NCI-H524 treated with DMSO at 0.1 percent for 48 hours (cell line): ENCODE measurements around the gene HTR1B.

Experiments used
- DNase-seq: peaks from one replicate; lab custom pipeline; 2025; lab: John Stamatoyannopoulos, UW

HTR1B gene

GRCh38 chr6:77456531-77457248, 6.6 kb downstream of the HTR1B start:
- DNase-seq, result no peak

GRCh38 chr6:77455271-77455670, 8.0 kb downstream of the HTR1B start:
- DNase-seq, result no peak

GRCh38 chr6:77454386-77454785, 8.9 kb downstream of the HTR1B start:
- no peak for DNase-seq

- DNase-seq, result no peak
These were observed 11.8 kb downstream of the HTR1B start for GRCh38 chr6:77451466-77451865.

GRCh38 chr6:77450924-77451323, 12.4 kb downstream of the HTR1B start:
- no peak for DNase-seq

GRCh38 chr6:77448546-77448945, 14.7 kb downstream of the HTR1B start:
- DNase-seq, result no peak

- DNase-seq, result no peak
These were observed 16.0 kb downstream of the HTR1B start for GRCh38 chr6:77447254-77447653.

- DNase-seq, result no peak
These were observed 17.0 kb downstream of the HTR1B start for GRCh38 chr6:77446249-77446648.

- DNase-seq, result no peak
These were observed 18.1 kb downstream of the HTR1B start for GRCh38 chr6:77445214-77445613.

GRCh38 chr6:77440206-77440976, 22.9 kb downstream of the HTR1B start:
- DNase-seq, result no peak

- no peak for DNase-seq
These were observed 29.4 kb downstream of the HTR1B start for GRCh38 chr6:77433888-77434287.

GRCh38 chr6:77430504-77430903, 32.8 kb downstream of the HTR1B start:
- no peak for DNase-seq

- no peak for DNase-seq
These were observed 37.6 kb downstream of the HTR1B start for GRCh38 chr6:77425671-77426070.

- DNase-seq, result no peak
These were observed 38.1 kb downstream of the HTR1B start for GRCh38 chr6:77425216-77425615.

GRCh38 chr6:77424761-77425160, 38.5 kb downstream of the HTR1B start:
- no peak for DNase-seq

- no peak for DNase-seq
These were observed 46.5 kb downstream of the HTR1B start for GRCh38 chr6:77416839-77417238.

- no peak for DNase-seq
These were observed 47.6 kb downstream of the HTR1B start for GRCh38 chr6:77415706-77416105.
